ENCODE results near the gene ABCB11.
"Not testable (repeated sequence)": the region's sequence is repeated elsewhere in the genome, so short reads cannot be mapped to it uniquely, and the experiment has no call there.

Gene ABCB11

DNA sequence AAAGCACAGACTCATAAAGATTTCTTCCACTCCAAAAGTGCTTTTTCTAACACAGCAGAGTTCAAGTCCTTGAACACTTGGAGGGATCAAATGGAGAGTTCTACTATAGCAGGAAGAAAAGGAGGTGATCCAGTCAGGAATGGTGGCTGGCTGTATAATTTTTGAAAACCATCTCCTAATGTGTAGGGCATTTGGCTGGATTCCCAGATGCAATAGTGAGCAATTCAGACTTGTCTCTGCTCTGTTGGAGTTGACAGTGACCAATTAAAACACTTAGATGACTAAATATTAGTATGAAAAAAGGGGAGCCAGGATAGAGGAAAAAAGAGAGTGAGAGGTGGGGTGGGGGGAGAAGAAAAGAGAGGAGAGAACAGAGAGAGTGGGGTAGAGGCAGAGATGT is 135.4 kb downstream of the ABCB11 start:
- TF ChIP-seq, protein P1, sequence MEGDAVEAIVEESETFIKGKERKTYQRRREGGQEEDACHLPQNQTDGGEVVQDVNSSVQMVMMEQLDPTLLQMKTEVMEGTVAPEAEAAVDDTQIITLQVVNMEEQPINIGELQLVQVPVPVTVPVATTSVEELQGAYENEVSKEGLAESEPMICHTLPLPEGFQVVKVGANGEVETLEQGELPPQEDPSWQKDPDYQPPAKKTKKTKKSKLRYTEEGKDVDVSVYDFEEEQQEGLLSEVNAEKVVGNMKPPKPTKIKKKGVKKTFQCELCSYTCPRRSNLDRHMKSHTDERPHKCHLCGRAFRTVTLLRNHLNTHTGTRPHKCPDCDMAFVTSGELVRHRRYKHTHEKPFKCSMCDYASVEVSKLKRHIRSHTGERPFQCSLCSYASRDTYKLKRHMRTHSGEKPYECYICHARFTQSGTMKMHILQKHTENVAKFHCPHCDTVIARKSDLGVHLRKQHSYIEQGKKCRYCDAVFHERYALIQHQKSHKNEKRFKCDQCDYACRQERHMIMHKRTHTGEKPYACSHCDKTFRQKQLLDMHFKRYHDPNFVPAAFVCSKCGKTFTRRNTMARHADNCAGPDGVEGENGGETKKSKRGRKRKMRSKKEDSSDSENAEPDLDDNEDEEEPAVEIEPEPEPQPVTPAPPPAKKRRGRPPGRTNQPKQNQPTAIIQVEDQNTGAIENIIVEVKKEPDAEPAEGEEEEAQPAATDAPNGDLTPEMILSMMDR (IDR thresholded peaks at IDR 0.05; ENCODE audit: low read depth, low read length, missing control alignments), result no peak
- no peak overlapping the region for H3K4me3 ChIP-seq (ENCODE audit: low read depth, low read length)
- DNase-seq (ENCODE audit: low read depth), result no peak

DNA sequence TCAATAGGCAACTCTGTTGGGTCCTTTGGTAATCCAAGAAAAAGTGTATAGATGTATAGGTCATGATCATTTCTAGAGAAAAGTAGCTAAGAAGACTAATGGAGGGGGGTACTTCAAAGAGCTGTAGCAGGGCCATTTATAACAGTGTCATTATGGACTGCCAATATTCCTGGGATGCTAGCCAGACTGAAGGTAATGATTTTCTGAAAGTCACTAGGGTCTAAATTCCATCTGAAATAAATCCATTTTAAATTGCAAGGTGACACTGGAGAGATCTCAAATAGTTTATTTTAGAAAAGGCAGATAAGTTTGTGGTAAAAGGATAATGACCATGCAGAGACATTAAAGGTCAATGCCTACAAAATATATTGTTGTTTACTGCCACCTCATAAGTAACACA is 136.4 kb downstream of the ABCB11 start:
- TF ChIP-seq, protein P1 (IDR thresholded peaks at IDR 0.05; ENCODE audit: low read depth, low read length, missing control alignments), result no peak
- DNase-seq (ENCODE audit: low read depth), result no peak
- no peak overlapping the region for H3K4me3 ChIP-seq (ENCODE audit: low read depth, low read length)

DNA sequence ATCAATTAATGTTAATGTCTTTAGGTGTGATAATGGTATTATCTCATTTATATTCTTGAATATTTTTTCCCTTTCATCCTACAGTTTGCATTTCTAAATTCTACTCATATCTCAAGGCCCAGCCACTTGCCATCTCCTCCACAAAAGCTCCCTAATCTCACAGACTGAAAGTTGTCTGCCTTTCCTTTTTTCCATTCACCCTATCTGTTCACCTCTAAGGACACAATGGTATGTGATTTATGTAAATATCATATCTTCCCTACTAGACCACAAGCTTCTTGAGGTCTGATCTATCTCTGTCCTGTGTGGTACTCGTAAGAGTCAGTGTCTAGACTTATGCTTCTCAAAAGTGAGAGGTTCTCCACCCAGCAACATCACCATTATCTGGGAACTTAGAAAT is 137.0 kb downstream of the ABCB11 start:
- H3K4me3 ChIP-seq (ENCODE audit: low read depth, low read length), result no peak overlapping the region
- DNase-seq (ENCODE audit: low read depth), result no peak
- TF ChIP-seq, protein P1 (IDR thresholded peaks at IDR 0.05; ENCODE audit: low read depth, low read length, missing control alignments), result no peak

DNA sequence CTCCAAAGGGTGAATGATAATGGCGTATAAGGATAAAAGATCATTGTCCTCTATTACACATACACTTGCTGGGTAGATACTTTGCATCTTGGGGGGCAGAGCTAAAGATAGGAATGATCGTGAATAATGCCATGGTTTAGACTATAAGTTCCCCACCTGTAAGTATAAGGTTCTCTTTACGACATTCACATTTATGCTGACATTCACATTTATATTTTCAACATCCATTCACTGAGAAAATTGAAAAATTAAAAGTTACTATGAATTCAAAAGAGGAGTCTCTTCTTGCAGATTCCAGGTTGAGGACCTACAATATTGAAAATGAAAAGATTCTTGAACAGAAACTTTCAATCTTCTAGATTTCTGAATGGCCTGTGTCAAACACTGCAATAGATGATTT is 138.8 kb downstream of the ABCB11 start:
- no peak overlapping the region for H3K4me3 ChIP-seq (ENCODE audit: low read depth, low read length)
- DNase-seq (ENCODE audit: low read depth), result no peak
- TF ChIP-seq, protein P1 (IDR thresholded peaks at IDR 0.05; ENCODE audit: low read depth, low read length, missing control alignments), result no peak

DNA sequence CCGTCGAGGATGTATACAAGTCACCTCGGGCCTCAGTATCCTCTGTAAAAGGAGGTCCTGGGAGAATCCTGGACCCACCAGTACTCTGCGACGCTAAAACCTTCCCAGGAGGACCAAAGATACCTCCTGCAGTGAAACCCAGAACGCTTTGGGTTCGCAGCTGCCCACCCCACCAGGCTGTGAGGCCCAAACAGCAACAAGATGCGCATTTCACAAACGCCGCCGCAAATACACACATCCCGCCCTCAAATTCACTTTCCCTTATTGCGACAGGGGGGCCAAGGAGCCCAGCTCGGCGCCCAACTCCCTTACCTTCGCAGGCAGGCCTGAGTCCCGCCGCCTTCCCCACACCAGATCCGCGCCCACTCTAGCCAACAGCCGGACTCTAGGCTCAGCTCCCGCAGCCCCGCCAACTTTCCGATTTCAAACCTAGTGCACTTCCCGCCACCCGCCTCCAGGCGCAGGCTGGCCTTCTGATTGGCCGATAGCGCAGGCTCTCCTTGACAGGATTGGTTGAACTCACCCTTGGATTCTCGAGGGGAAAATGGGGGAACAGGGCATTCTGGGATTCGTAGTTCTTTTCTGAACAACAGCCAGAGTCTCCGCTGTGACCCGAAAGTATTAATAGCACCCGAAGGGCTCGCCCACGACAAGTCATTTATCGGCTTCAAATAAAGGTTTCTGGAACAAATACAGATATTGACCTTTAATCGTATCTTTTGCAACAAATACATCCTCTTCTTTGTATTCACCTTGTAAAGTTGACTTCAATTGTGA is 140.9 kb downstream of the ABCB11 start, which contains the start of gene SPC25:
Gene SPC25 (minus strand): TSS at position 425 of the 777 bp plus-strand sequence. CDS start 911 bp downstream, outside the sequence.
- H3K4me3 ChIP-seq (ENCODE audit: low read depth, low read length), result peak within 1 kb of the TSS; percentile 83
- TF ChIP-seq, protein P1 (IDR thresholded peaks at IDR 0.05; ENCODE audit: low read depth, low read length, missing control alignments), result no peak
- DNase-seq (ENCODE audit: low read depth), result peak; percentile 86

DNA sequence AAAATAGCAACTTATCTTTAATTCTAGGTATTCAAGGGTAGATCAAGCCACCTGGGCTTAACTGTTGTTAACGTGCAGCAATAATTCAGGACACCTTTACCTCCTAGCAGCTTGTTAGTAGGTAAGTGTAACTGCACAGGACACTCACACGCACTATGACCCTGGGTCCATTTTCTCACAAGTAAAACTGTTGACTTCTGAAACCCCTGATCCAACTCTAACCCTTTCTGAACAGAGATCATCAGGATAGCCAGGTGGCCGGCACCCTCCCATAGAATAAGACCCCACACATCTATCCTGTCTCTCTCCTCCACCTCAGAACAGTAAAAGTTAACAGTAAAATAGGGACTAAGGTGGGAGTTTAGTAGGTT is 141.5 kb downstream of the ABCB11 start:
- peak overlapping the region; percentile 83 for H3K4me3 ChIP-seq (ENCODE audit: low read depth, low read length)
- DNase-seq (ENCODE audit: low read depth), result no peak
- TF ChIP-seq, protein P1 (IDR thresholded peaks at IDR 0.05; ENCODE audit: low read depth, low read length, missing control alignments), result no peak

DNA sequence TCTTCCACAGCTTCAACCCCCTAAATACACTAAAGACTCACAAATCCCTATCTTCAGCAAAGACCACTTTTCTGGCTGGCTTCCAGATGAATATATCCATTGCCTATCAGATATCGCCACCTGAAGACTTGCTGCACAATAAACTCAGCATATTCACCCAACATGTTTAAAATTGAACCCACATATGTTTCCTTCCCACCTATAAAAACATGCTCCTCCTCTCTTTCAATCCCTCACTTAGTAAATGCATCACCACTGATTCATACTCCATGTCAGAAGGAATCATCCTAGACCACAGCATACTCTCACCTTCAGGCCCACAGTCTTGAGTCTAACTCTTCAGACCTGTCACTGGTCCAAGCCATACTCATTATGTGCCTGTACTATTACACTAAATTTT is 146.1 kb downstream of the ABCB11 start:
- TF ChIP-seq, protein P1 (IDR thresholded peaks at IDR 0.05; ENCODE audit: low read depth, low read length, missing control alignments), result no peak
- no peak for DNase-seq (ENCODE audit: low read depth)
- H3K4me3 ChIP-seq (ENCODE audit: low read depth, low read length), result no peak overlapping the region

DNA sequence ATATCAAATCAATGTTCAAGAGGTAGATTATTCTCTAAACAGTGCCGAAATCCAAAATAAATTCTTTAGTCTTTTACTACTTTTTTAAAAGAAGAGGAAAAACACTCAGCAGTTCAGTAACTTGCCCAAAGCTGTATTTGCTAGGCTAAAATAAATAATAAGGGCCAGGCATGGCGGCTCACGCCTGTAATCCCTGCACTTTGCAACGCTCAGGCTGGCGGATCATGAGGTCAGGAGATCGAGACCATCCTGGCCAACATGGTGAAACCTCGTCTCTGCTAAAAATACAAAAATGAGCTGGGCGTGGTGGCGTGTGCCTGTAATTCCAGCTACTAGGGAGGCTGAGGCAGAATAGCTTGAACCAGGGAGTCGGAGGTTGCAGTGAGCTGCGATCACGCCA is 149.0 kb downstream of the ABCB11 start:
- H3K4me3 ChIP-seq (ENCODE audit: low read depth, low read length); DNase-seq (ENCODE audit: low read depth): not testable (repeated sequence)

Measured in GM12864 (cell line).